ENCODE data around the gene SH2D1B.

Gene SH2D1B

DNA sequence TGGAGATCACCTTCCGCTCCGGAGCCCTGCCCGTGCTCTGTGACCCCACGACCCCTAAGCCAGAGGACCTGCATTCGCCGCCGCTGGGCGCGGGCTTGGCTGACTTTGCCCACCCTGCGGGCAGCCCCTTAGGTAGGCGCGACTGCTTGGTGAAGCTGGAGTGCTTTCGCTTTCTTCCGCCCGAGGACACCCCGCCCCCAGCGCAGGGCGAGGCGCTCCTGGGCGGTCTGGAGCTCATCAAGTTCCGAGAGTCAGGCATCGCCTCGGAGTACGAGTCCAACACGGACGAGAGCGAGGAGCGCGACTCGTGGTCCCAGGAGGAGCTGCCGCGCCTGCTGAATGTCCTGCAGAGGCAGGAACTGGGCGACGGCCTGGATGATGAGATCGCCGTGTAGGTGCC, 44.9 kb downstream of the SH2D1B start:
- TF ChIP-seq, protein P1, sequence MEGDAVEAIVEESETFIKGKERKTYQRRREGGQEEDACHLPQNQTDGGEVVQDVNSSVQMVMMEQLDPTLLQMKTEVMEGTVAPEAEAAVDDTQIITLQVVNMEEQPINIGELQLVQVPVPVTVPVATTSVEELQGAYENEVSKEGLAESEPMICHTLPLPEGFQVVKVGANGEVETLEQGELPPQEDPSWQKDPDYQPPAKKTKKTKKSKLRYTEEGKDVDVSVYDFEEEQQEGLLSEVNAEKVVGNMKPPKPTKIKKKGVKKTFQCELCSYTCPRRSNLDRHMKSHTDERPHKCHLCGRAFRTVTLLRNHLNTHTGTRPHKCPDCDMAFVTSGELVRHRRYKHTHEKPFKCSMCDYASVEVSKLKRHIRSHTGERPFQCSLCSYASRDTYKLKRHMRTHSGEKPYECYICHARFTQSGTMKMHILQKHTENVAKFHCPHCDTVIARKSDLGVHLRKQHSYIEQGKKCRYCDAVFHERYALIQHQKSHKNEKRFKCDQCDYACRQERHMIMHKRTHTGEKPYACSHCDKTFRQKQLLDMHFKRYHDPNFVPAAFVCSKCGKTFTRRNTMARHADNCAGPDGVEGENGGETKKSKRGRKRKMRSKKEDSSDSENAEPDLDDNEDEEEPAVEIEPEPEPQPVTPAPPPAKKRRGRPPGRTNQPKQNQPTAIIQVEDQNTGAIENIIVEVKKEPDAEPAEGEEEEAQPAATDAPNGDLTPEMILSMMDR (IDR thresholded peaks at IDR 0.05; ENCODE audit: low read depth, low read length): no peak
- H3K4me3 ChIP-seq (ENCODE audit: low read depth, low read length): no peak overlapping the region

DNA sequence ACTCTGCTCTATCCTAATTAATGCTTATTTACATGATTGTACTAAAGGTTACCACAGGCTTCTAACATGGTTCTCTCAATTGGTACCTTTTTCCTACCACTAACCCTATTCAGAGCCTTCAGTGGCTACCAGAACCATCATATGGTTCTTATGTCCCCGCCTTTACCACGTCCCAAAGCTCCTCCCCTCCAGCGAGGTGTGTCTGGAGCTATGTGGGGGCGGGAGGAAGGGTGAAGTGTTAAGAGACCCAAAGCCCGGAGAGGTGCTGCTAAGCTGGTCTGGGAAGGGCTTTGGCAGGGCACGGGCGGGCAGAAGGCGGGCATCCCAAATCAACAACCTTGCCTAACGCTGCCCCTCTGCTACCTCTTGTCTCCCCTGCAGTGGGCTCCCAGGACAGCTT, 45.3 kb downstream of the SH2D1B start:
- H3K4me3 ChIP-seq (ENCODE audit: low read depth, low read length): no peak overlapping the region
- TF ChIP-seq, protein P1 (IDR thresholded peaks at IDR 0.05; ENCODE audit: low read depth, low read length): no peak

DNA sequence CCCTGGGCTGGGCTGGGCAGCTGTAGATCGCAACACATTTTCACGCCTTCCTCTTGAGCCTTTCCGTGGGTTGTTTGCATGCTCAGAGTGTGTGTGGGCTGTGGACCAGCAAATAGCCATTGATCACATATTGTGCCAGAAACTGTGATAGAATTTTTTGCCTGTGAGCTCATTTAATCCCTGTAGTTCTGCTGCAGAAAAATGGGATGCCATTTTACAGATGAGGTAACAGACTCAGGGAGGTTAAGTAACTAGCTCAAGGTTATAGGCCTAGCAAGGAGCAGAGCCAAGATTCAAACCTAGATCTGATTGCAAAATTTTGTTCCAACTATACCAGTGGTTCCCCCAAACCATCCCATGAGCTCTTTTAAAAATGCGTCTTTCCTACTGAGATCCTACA, 45.8 kb downstream of the SH2D1B start:
- H3K4me3 ChIP-seq (ENCODE audit: low read depth, low read length): no peak overlapping the region
- TF ChIP-seq, protein P1 (IDR thresholded peaks at IDR 0.05; ENCODE audit: low read depth, low read length): no peak

DNA sequence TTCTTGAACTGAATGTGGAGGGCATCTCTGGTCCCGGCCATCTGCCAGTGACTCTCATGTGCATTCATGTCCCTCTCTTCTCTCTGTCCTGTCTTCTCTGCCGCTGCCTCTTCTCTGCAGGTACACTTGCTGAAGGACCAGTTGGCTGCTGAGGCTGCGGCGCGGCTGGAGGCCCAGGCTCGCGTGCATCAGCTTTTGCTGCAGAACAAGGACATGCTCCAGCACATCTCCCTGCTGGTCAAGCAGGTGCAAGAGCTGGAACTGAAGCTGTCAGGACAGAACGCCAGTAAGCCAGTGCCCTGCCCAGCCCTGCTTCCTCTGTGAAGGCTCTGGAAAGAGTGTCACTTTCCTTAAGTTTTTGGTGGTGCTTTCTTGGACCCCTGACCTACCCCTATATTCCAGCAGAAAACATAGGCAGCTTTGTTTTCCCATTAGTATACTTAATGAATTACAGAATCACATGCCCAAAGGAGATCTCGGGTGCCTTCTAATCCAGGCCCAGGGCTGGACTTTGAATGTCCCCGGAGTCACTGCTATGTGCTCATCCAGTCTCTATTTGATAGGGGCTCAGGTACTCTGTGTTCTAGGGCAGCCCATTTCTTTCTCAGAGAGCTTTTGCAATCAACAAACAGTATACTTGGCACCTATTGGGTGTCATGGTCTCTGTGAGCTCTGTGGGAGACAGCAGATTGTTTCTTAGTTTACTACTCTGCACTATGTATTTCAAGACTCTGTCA, 46.5 kb downstream of the SH2D1B start:
- no peak overlapping the region for H3K4me3 ChIP-seq (ENCODE audit: low read depth, low read length)
- TF ChIP-seq, protein P1 (IDR thresholded peaks at IDR 0.05; ENCODE audit: low read depth, low read length): no peak

DNA sequence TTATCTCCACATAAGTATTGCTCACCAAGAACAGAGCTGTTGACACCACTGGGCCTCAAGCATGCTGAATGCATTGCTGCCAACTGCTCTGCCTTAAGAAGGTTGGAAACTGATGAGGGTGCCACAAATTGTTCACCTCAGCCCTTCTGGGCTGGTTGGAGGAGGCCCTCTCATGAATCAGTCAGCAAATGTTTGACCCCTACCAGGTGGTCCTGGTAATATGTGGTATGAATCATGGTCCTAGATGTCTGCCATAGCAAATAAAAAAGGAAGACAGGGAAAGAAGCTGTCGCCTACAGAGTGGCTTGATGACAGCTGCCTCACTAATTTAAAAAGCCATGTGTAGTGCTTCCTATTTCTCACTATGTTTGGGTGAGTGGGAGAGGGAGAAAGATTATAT, 47.4 kb downstream of the SH2D1B start:
- H3K4me3 ChIP-seq (ENCODE audit: low read depth, low read length): no peak overlapping the region
- TF ChIP-seq, protein P1 (IDR thresholded peaks at IDR 0.05; ENCODE audit: low read depth, low read length): no peak

DNA sequence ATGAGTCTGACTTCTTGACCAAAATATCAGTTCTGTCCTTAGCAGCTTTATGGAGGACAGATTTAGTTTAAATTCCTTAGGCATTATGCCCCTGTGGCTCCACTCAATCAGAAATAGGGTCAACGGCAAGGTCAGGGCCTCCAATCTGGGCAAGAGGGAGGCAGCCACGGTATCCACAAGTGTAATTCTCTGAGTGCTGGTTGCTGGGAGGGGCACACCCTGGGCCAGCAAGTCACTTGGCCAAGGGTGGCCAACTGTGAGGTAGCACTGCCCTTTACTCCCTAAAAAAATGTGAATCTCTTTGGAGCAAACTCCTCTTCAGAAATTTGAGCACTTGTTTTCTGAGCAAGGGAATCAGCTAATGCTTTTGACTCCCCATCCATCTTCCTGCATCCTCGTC, 48.1 kb downstream of the SH2D1B start:
- no peak overlapping the region for H3K4me3 ChIP-seq (ENCODE audit: low read depth, low read length)
- TF ChIP-seq, protein P1 (IDR thresholded peaks at IDR 0.05; ENCODE audit: low read depth, low read length): no peak

- H3K4me3 ChIP-seq (ENCODE audit: low read depth, low read length): no peak overlapping the region
- TF ChIP-seq, protein P1 (IDR thresholded peaks at IDR 0.05; ENCODE audit: low read depth, low read length): no peak
Measured at GRCh38 chr1:162361349-162361748, 50.6 kb downstream of the SH2D1B start.

All from WI38 (cell line).